Measurements from ENCODE around the gene NAPG.
"Not testable (repeated sequence)": the region's sequence is repeated elsewhere in the genome, so short reads cannot be mapped to it uniquely, and the experiment has no call there.

DNA sequence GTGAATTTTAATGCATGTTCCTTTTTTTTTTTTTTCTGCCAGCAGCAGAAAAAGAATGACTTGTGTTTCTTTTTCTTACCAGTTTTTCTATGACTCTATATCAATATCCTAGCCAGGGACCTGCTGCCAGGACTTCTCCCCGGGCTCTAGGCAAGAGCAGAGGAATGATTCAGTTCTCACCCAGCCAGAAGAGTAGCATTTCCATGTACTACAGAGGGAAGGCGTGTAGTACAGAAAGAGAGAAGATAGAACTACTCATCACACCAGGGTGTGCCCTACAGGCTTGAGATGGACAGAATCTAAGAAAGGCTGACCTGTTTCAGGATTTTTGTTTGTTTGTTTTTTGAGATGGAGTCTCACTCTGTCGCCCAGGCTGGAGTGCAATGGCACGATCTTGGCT, 70.1 kb downstream of the NAPG start:
- not testable (repeated sequence) for TF ChIP-seq EZH2 (IDR thresholded peaks at IDR 0.05; ENCODE audit: borderline replicate concordance, low read depth, low read length, severe bottlenecking); JUN (IDR thresholded peaks at IDR 0.05; ENCODE audit: borderline replicate concordance, insufficient read depth, insufficient read length, low read depth); MYC (IDR thresholded peaks at IDR 0.05; ENCODE audit: low read depth, low read length)
- TF ChIP-seq, protein P1, sequence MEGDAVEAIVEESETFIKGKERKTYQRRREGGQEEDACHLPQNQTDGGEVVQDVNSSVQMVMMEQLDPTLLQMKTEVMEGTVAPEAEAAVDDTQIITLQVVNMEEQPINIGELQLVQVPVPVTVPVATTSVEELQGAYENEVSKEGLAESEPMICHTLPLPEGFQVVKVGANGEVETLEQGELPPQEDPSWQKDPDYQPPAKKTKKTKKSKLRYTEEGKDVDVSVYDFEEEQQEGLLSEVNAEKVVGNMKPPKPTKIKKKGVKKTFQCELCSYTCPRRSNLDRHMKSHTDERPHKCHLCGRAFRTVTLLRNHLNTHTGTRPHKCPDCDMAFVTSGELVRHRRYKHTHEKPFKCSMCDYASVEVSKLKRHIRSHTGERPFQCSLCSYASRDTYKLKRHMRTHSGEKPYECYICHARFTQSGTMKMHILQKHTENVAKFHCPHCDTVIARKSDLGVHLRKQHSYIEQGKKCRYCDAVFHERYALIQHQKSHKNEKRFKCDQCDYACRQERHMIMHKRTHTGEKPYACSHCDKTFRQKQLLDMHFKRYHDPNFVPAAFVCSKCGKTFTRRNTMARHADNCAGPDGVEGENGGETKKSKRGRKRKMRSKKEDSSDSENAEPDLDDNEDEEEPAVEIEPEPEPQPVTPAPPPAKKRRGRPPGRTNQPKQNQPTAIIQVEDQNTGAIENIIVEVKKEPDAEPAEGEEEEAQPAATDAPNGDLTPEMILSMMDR (IDR thresholded peaks at IDR 0.05; ENCODE audit: extremely low read depth in 1 of 2, insufficient read depth in 1 of 2, low read depth in 1 of 2, low read length in 2 of 2) = not testable (repeated sequence)
- TF ChIP-seq, protein P2, sequence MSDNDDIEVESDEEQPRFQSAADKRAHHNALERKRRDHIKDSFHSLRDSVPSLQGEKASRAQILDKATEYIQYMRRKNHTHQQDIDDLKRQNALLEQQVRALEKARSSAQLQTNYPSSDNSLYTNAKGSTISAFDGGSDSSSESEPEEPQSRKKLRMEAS (IDR thresholded peaks at IDR 0.05; ENCODE audit: insufficient read depth, insufficient read length) = not testable (repeated sequence)
